Glomerular visceral epithelial cell (primary cell): Measurements from ENCODE around the gene ACTA2.

Experiments used
- DNase-seq: peaks from one replicate; pipeline ENCODE4 v3.0.0-alpha.2; 2016; ENCODE audit errors: extremely low spot score

Gene ACTA2

DNA sequence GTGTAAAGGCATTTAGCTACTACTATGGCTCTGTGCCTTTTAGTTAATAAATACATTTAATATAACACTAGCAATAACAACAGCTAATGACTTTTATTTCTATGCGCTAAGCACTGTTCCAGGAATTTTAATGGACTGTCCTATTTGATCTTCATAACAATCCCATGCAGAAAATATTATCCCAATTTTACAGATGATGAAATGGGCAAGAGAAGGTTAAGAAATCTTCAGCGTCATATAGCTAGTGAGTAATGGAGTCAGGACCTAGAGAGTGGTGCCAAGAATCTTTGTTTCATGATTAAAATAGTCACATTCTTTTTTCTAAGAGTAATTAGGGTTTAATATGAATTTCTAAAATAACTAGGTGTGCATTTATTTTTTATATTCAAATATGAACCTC, 32.4 kb downstream of the ACTA2 start:
- DNase-seq = no peak

DNA sequence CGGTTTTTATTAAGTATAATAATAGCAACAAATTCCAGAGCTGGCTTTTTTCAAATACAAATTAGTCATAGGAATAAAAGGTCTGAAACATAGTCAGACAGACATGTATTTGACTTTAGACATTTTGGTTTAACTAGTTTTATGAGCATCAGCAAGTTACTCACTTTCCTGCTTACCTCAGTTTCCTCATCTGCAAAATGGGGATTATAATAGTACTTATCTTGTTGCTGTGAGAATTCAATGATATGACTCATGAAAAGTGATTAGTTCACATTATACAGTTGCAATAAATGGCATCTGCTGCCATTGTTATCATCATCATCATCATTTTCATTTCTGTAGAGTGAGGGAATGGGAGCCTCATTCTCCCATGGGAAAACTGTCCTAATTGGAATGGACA, 33.5 kb downstream of the ACTA2 start:
- DNase-seq = no peak

DNA sequence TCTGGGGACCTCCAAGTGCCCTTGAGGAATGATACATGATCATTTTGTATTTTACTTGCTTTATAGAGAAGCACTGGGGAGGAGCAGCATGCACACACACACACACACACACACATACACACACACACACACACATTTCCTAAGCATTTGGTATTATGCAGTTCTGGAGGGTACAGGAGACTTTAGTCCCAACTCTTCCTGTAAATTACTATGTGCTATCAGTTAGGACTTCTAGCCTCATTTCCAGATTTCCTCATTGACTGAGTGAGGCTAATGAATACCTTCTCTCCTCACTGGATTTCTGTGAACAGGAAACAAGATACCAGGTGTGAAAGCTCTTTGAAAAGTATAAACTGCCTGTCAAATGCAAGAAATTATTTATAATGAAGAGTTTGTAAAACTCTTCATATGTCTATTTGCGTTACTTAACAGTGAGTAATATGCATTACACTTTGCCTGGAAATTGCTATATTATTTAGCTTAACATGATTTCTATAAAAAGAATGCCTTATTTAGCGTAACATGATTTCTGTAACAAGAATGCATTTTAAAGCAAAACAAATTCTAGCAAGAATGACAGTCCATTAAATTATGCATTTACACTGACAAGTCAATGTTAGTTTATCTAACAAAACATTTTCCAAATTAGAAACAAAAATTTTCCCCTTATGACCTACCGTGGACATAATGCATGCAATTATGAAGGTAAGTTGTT, 34.2 kb downstream of the ACTA2 start:
- DNase-seq = no peak

DNA sequence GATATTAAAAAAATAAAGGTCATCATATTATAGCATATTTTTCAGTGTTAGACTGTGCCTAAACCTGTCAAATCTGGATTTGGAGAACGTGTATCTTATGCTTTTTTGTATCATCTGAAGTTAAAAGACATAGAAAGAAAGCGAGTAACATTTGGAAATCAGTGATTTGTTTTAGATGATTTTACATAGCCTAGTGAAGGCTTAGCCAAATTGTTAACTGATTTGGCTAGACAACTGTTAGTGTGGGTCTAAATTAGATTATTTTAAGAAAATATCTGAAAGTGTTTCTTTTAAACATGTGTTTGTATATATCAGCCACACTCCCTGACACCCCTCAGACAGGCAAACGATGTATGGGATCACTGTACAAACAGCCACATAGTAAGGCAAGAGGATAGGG, 35.6 kb downstream of the ACTA2 start:
- DNase-seq = no peak

DNA sequence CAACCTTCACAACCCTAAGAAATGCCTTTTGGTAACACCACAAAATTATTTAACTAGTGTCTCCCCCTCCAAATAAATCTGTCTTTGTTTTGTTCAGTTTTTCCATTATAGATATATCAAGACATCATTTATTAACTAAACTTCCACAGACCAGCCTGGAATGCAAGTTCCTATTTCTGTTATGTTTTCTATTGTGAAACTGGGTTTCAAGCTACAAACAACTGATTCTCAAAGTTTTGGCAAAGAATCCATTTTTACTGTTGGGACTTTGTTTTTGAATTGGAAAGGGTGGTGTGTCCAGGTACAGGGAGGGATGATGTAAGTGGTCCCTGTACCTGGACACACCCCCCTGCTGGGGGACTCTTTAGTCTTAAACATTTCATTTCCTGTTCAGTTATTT, 36.3 kb downstream of the ACTA2 start:
- DNase-seq = no peak

DNA sequence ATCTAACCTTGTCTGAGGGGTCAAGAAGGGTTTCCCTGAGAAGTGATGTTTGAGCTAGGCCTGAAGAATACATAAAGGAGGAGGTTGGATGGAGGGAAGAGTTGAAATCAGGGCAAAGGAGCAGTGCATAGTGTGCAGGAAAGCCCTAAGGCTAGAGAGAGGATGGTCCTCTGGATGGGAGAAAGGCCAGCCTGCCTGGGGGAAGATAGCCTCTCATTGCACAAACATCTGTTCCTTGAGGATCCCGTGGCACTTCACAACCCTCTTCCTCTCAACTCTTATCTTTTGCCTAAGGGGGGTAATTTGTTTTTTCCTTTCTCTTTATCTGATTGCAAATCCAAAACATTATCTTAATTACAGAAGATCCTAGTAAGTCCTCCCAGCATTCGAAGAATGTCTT, 36.8 kb downstream of the ACTA2 start:
- no peak for DNase-seq

DNA sequence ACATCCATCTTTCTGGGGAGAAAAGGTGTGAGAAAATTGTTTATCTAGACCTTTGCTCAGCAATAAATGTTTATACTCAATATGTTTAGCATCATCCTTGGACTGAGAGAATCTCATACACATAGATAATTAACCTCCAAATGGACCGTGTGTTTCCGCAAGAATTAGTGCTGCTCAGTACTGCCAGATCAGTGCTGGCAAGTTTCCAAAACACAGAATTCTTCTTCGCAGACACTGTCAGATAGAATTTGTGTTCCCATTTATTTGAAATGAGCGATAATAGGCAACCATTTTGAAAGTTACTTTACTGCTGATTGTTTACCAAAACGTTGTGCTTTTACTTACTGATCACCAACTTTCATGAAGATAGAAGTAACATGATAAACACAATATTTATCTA, 38.8 kb downstream of the ACTA2 start:
- no peak for DNase-seq

DNA sequence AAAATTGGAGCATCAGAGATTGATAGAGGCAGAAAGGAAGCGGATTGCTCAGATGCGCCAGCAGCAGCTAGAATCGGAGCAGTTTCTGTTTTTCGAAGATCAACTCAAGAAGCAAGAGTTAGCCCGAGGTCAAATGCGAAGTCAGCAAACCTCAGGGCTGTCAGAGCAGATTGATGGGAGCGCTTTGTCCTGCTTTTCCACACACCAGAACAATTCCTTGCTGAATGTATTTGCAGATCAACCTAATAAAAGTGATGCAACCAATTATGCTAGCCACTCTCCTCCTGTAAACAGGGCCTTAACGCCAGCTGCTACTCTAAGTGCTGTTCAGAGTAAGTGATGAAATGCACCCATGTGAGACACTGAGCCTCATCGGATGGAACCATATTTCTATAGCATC, 39.4 kb downstream of the ACTA2 start:
- DNase-seq = no peak

DNA sequence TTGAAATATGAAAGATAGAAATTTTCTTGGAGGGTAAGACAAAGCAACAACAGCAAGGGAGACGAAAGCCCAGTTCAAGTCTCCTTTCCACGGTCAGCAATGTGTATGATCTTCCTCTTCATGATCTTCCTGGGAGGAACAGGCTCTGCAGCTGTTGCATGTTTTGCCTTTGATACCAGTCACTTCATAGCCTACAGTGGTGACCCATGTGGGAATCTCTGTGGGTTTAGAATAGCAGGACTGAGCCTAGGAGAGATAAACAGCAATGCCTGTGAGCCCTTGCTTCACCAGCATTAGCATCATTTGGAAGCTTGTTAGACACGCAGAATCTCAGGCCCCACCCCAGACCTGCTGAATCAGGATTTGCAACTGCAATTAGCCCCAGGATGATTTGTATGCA, 40.7 kb downstream of the ACTA2 start:
- DNase-seq = no peak

DNA sequence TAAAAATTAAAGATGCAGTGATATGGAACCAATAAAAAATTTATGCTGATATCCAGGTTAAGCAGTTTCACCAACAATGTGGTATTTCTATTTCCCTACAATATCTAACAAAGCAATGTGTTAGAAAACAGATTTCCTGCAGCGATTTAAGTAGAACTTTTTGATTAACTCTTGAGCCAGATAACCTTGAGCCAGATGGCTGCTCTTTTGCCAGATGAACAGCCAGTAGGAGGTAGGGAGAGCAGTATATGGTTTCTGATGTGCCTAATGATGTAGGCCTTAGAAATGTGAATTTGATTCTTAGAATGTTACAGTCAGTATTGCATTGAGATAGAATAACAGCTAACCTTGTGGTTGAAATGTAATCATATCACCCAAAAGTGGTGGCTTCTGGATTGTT, 41.5 kb downstream of the ACTA2 start:
- no peak for DNase-seq

DNA sequence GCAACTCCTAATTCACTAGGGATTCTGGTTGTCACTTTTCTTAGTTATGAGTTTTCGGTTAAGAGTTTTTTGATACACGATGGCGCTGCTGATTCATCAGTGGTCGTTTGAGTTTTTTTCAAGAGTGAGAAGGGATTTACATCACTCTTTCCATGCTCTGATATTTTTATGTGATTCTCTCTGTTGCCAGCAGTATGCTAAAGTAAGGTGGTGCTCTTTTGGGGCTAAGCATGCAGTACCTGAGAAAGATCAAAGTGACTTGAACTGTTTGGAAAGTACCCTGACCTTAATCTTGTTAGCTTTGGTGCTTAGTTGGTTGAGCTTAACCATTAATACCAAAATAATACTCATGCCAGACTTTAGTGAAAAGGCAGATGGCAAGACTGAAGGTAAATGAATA, 44.4 kb downstream of the ACTA2 start:
- no peak for DNase-seq

DNA sequence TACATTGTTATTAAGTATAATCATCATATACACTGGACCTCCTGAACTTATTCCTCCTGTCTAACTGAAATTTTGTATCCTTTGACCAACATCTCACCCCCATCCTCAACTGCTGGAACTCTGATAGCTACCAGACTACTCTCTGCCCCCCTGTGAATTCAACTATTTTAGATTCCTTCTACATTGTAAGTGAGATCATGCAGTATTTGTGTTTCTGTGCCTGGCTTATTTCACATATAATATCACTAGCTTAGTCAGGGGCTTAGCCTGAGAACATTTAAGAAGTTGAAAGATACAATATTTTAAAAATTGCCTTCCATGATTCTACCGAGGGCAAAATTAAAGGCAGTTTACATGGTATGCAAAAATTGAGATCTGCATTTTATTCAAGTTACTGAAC, 45.7 kb downstream of the ACTA2 start:
- DNase-seq = no peak

DNA sequence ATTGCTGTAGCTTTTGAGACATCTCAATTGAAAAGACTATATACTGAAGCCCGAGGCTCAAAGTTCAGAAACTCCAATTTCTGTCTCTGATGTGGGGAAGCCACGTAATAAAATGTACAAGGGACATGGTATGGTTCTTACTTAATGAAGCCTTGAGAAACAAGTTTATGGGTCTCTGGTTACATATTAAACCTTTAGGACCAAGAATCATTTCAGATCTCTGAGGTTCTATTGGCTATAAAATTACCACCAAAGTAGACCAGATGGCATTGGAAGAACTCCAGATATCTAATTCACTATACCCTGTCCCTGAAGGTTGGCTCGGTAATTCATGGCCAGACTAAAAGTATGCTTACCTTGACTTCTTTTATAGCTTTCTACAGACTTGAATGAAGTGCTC, 48.9 kb downstream of the ACTA2 start:
- no peak for DNase-seq

DNA sequence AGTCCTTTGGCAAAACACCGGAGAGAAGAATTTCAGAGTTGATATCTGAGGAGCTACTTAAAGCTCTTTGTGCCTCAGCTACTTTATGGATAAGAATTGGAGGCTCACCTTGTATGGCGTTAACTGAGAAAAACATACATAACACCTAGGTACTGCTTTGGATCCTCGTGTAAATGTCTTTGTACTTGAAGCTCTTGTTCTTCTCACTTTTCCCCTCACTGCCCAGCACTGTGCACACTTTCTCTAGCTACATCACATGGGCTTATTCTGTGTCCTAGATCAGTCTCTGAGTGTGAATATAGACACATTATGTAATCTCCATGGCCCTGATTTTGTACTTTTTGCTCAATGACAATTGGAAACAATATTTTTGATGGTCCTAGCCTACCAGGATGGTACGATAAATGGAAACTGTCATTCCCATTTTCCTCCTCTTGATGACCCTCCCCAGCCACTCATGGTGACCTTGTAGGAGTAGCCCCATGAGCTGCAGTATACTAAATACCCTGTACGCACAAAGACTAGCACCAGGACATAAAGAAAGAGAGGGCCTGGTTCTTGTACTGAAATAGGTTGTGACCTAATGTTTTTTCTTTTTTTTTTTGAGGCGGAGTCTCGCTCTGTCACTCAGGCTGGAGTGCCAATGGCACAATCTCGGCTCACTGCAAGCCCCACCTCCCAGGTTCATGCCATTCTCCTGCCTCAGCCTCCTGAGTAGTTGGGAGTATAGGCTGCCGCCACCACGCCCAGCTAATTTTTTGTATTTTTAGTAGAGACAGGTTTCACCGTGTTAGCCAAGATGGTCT, 50.4 kb downstream of the ACTA2 start:
- no peak for DNase-seq

DNA sequence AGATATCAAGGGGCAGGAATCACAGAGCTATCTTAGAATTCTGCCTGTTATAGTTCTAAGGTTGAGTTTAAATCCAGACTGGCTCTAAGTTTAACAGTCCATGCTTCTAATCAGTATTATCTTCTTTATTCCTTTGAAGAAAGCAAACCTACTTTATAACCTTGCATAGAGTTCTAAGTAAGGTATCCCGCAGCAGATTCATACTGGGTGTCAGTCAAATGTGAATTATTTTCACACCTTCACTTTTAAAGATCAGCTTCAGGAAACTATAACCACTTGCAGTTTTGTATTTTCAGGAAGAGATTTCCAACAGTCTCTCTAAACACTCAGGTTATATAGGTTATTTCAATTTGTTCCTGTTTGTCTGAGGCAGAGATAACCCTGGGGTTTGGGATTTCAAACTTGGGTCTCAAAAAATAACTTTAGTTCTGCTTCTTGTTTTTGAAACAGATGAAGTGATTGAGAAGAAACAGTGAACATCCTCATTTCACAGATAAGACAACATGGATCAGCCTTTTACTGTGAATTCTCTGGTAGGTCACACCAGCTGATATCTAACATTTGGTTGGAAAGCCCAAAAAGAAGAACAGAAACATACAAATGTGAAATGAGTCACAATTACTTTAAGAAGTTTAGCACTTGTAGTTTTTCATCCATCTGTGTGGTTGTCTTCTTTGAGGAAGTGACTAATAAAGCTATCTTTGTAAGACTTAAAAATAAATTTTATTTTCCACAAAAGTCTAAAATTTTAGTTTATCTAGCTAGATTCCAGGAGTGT, 51.2 kb downstream of the ACTA2 start:
- DNase-seq = no peak

DNA sequence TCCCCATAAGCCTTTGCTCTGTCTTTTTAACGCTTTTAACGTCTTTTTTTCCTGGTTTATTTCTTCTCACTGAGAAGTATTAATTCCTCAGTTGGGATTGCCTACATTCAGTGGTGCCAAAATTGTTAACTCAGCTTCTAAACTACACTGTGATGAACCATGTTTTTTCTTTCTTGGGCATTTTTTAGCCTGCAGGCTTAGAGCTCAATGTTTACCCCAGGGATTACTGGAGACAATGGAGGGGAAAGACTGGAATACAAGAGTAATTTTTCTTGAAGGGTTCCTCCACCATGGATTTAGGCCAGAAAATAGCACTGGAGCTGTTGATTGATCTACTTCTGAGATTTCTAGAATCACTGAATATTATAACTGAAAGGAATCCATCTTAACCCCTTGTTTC, 52.7 kb downstream of the ACTA2 start:
- no peak for DNase-seq

DNA sequence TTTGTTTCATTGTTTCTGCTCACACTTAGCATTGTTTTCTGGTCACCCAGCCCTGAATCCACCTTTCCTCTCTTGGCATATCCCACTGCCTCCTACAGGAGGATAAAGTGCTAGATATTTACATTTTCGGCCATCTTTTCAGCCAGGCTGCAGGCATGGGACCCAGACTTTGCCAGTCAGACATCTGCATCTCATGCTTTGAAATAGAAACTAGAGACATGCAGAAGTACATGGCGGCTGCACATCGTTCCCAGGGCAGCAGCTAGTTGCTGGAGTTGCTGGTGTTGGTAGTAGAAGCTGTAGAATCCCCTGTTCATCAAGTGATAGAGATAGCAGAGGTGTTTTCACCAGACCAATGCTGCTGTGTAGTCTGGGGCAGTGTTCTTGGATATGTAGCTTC, 53.8 kb downstream of the ACTA2 start:
- no peak for DNase-seq

DNA sequence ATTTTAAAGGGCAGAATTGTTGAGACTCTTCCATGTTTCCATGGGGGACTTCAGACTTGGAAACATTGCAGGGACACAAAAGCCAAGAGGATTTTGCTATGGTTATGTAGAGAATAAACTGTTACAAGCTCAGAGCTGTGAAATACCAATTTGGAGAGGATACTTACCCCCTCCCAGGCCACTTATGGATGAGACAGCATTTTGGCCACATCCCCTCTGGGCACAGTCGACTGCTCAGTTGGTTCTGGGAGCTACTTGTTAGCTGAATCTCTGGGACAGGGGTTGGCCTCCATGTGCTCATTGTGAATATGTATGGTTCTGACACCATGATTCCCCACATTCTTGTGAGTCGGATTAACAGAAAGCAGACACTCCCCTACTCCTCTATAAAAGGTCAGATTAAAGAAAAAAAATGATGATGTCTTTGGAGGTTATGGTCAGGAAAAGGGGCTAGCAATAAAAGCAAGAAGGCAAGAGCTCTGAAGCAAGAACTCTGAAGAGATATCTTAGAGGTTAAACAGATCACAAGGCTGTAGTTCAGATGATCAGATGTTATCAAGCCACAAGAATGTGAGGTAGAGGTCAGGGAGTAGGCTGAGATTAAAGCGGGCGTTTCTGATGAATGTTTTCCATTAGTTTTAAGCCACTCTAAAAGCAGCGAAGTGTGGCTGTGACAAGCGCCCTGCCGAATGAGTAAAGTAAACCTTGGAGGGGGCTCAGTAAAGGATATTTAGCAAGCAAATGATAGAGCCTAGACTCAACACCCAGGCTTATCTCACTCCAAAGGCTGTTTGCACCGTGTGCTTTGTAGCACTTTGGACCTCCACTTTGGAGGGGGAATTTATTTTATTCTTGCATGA, 55.3 kb downstream of the ACTA2 start:
- no peak for DNase-seq

DNA sequence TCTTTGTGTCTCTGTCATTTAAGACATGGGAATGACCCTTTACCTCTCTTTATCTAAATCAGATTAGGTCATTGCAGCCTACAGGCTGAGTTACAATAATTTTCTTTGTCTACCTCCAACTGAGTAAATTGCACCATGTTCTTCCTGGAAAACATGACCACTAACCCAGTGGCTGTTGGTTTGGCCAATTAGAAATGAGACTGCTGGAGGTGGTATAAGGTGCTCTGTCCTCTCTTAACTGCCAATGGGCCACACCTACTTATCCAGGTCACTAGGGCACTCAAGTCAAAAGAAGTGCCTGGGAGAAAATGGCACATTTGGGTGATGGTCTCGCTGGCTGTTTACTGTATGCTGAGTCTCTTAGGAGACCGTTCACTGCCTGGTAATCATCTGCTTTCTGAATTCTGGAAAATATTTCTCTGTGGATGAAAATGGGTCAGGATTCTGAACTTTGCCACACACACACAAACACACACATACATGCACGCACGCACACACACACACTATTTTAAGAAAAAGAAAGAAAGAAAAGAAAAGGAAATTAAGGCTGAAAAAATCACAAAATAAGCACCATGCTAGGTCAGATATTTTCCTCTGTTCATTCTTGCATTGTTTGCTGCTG, 56.1 kb downstream of the ACTA2 start:
- no peak for DNase-seq

DNA sequence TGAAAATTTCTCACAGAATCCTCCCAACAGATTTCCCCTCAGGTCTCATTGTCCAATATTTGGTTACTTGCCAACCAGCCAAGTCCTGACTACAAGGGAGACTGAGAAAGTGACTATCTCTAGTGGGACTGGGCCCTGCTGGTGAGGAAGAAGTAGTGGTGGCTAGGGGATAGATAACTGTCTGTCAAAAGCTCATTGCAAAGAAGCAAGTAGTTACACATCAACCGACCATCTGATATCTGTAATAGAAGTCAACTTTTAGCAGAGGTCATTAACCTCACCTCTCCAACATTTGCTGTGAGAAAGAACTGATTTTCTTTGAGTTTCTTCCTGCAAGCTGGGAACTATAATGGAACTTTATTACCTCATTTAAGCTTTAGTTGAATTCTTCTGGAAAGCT, 57.3 kb downstream of the ACTA2 start:
- DNase-seq = no peak

DNA sequence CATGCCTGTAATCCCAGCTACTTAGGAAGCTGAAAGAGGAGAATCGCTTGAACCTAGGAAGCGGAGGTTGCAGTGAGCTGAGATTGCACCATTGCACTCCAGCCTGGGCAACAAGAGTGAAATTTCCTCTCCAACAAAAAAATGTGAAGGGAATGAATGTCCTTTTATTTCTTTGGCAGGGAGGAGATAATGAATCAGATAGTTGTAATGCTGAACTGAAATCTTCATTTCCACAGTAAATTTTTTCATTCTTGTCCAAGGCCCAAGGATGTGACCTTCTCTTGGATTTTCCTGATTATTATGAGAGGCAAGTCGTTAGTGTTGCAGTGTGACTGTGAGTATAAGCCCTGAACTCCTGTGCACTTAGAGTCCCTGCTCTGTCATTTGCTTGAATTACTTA, 59.0 kb downstream of the ACTA2 start:
- no peak for DNase-seq
